K562 (cell line): Measurements from ENCODE around the gene CCDC9. TPM values are rescaled to one million over a fixed set of nuclear protein-coding genes. Genes with fewer than 3 reads are reported as not detected.

ENCODE experiments used
- ATF2 ChIP-seq: sonication (generic); formaldehyde crosslinking; IDR thresholded peaks from 2 replicates; pipeline ENCODE4 v1.8.1; 2022; ENCODE audit warnings: missing genetic modification reagents
- ELF2 ChIP-seq: fragments of 250-450 bp; sonication (Bioruptor Pico); IDR thresholded peaks from 2 replicates; pipeline ENCODE4 v1.5.0; 2021; ENCODE audit warnings: mild to moderate bottlenecking
- HLTF ChIP-seq: fragments of 450-650 bp; IDR thresholded peaks from 2 replicates; pipeline ENCODE4 v1.6.1; 2016
- L3MBTL2 ChIP-seq: fragments of 450-650 bp; IDR thresholded peaks from 2 replicates; pipeline ENCODE4 v1.6.1; 2016; ENCODE audit warnings: mild to moderate bottlenecking, moderate library complexity
- MCM2 ChIP-seq: fragments of 450-650 bp; IDR thresholded peaks from 2 replicates; pipeline ENCODE4 v1.6.1; 2017; ENCODE audit warnings: low read depth, mild to moderate bottlenecking
- MCM7 ChIP-seq, 2 experiments: fragments of 450-650 bp; IDR thresholded peaks; 2 replicates each; pipeline ENCODE4 v1.6.1; 2016 to 2018
- NFE2L1 ChIP-seq: fragments of 450-650 bp; IDR thresholded peaks from 2 replicates; pipeline ENCODE4 v1.6.1; 2016; ENCODE audit warnings: missing genetic modification characterization, low read depth, mild to moderate bottlenecking, missing compliant biosample characterization, moderate library complexity, borderline replicate concordance
- NFYB ChIP-seq: IDR thresholded peaks from 2 replicates; pipeline ENCODE4 v1.6.1; 2011; ENCODE audit warnings: mild to moderate bottlenecking, moderate library complexity; ENCODE audit not compliant: insufficient read length; ENCODE audit errors: extremely low read depth
- RBM25 ChIP-seq: fragments of 200-400 bp; formaldehyde crosslinking; IDR thresholded peaks from 2 replicates; pipeline ENCODE4 v1.6.1; 2018; ENCODE audit warnings: low read length, low read depth, moderate library complexity; ENCODE audit not compliant: severe bottlenecking
- RHOXF2B ChIP-seq: fragments of 250-450 bp; sonication (Bioruptor Pico); conservative IDR thresholded peaks from 2 replicates; pipeline ENCODE4 v1.5.1; 2021
- SOX6 ChIP-seq: fragments of 450-650 bp; IDR thresholded peaks from 2 replicates; pipeline ENCODE4 v1.6.1; 2014; ENCODE audit warnings: mild to moderate bottlenecking
- TBL1XR1 ChIP-seq, 2 experiments: IDR thresholded peaks; 2 replicates each; pipeline ENCODE4 v1.6.1; 2012; ENCODE audit warnings: improper control_type of control experiment in 2 of 2, low read length in 2 of 2, mild to moderate bottlenecking in 1 of 2
- WHSC1 ChIP-seq: IDR thresholded peaks from one replicate; pipeline ENCODE4 v1.6.1; 2012; ENCODE audit warnings: low read length, control low read depth, inconsistent platforms
- XRCC4 ChIP-seq: IDR thresholded peaks from one replicate; pipeline ENCODE4 v1.6.1; 2011; ENCODE audit not compliant: insufficient read depth, insufficient read length; ENCODE audit errors: extremely low read depth
- ZBED1 ChIP-seq: IDR thresholded peaks from 2 replicates; pipeline ENCODE4 v1.6.1; 2014
- ZC3H4 ChIP-seq: sonication (generic); formaldehyde crosslinking; IDR thresholded peaks from 2 replicates; pipeline ENCODE4 v1.9.0; 2021; ENCODE audit warnings: missing genetic modification reagents, borderline replicate concordance
- ZNF507 ChIP-seq: conservative IDR thresholded peaks from 2 replicates; pipeline ENCODE4 v1.6.1; 2017; ENCODE audit warnings: missing genetic modification characterization, missing compliant biosample characterization
- ZNF609 ChIP-seq: sonication (generic); formaldehyde crosslinking; IDR thresholded peaks from 2 replicates; pipeline ENCODE4 v1.8.1; 2023; ENCODE audit warnings: missing genetic modification reagents, mild to moderate bottlenecking, borderline replicate concordance
- ZNF75A ChIP-seq: fragments of 450-650 bp; formaldehyde crosslinking; IDR thresholded peaks from 2 replicates; pipeline ENCODE4 v1.4.0; 2020; ENCODE audit warnings: mild to moderate bottlenecking
- ZSCAN32 ChIP-seq: fragments of 450-650 bp; formaldehyde crosslinking; IDR thresholded peaks from 2 replicates; pipeline ENCODE4 v1.4.0; 2020; ENCODE audit warnings: mild to moderate bottlenecking, moderate library complexity
- polyA plus RNA-seq, 8 experiments: library from polyadenylated mRNA; depleted of rRNA in 4 of 8; stranded (reverse) in 5 of 8; unstranded in 3 of 8; fragments of >200 nt; fragmentation: Nextera tagmentation in 2 of 8; fragmentation: Illumina TruSeq in 1 of 8; extraction: Ambion mirVana in 2 of 8; extraction: Trizol in 1 of 8; gene quantifications; 2 replicates each; pipeline versions ENCODE4 v1.2.1 to v1.2.3, GENCODE V29; 2011 to 2014; ENCODE audit warnings: inconsistent platforms in 1 of 8, missing spikeins in 1 of 8
- total RNA-seq, 7 experiments: library from RNA; depleted of rRNA in 6 of 7; stranded (reverse); fragments of >200 nt in 6 of 7; fragmentation: Illumina TruSeq in 2 of 7; extraction: Trizol in 2 of 7; gene quantifications; 2 replicates each; pipeline versions ENCODE4 v1.2.1 to v1.2.3, GENCODE V29; 2011 to 2021; ENCODE audit warnings: low replicate concordance in 1 of 7
- TF ChIP-seq, protein P1 (sequence below): sonication (generic); formaldehyde crosslinking; IDR thresholded peaks from 2 replicates; pipeline ENCODE4 v1.8.0; 2022; ENCODE audit warnings: mild to moderate bottlenecking, missing genetic modification reagents
- TF ChIP-seq, protein P2 (sequence below): fragments of 450-650 bp; IDR thresholded peaks from 2 replicates; pipeline ENCODE4 v1.7.0; 2016; ENCODE audit warnings: borderline replicate concordance

CCDC9 gene
- total and polyA plus RNA-seq, 9 of the 15 experiments (the other 6 are each of a cell fraction or from before 2014, with no cell fraction given), result 0.23 to 38.6 (median 8.4) TPM

DNA sequence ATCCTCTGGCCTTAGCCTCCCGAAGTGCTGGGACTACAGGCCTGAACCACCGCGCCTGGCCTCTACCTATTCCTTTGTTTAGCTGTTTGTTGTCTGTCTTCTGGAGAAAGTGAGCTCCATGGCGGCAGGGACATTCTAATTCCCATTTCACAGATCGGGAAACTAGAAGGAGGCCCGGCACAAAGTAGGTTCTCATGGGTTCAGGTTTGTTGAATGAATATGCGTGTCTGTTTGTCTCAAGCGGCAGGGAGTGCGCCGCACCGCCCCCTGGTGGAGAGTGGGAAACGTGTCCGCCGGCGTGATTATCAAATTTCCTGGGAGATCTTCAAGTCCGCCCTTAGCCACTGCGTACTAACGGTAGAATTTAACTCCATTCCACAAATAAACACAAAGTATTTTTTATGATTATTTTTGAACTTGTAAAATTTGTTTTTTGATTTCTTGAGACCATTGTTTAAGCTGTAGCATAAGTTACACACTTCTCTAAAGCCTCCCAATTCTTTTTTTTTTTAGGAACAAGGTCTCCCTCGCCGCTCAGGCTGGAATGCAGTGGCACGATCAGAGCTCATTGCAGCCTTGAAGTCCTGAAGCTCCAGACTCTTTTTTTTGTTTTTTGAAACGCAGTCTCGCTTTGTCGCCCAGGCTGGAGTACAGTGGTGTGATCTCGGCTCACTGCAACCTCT lies 8.9 kb upstream of the CCDC9 start (continued):
- no peak for TF ChIP-seq ZC3H4 (CRISPR knock-in tag)
- no peak for TF ChIP-seq ZNF609 (CRISPR knock-in tag)
- no peak for TF ChIP-seq MCM2
- TF ChIP-seq NFYB, result no peak
- no peak for TF ChIP-seq TBL1XR1 (IDR thresholded peaks at IDR 0.05; ENCODE audit: low read length in 2 of 2)
- peak; percentile 68 for TF ChIP-seq L3MBTL2
- TF ChIP-seq, protein P1, sequence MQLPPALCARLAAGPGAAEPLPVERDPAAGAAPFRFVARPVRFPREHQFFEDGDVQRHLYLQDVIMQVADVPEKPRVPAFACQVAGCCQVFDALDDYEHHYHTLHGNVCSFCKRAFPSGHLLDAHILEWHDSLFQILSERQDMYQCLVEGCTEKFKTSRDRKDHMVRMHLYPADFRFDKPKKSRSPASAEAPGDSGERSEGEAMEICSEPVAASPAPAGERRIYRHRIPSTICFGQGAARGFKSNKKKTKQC (CRISPR knock-in tag), result no peak
- TF ChIP-seq NFE2L1 (tag), result no peak
- no peak for TF ChIP-seq ZNF507
- TF ChIP-seq MCM7 (IDR thresholded peaks at IDR 0.05), result no peak
- TF ChIP-seq WHSC1, result no peak
- no peak for TF ChIP-seq ZNF75A (CRISPR knock-in tag)
- TF ChIP-seq ATF2 (CRISPR knock-in tag), result no peak
- TF ChIP-seq, protein P2, sequence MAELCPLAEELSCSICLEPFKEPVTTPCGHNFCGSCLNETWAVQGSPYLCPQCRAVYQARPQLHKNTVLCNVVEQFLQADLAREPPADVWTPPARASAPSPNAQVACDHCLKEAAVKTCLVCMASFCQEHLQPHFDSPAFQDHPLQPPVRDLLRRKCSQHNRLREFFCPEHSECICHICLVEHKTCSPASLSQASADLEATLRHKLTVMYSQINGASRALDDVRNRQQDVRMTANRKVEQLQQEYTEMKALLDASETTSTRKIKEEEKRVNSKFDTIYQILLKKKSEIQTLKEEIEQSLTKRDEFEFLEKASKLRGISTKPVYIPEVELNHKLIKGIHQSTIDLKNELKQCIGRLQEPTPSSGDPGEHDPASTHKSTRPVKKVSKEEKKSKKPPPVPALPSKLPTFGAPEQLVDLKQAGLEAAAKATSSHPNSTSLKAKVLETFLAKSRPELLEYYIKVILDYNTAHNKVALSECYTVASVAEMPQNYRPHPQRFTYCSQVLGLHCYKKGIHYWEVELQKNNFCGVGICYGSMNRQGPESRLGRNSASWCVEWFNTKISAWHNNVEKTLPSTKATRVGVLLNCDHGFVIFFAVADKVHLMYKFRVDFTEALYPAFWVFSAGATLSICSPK, result no peak
- no peak for TF ChIP-seq XRCC4
- peak; percentile 30; the same call in 1 of the 2 replicates for TF ChIP-seq ELF2 (CRISPR knock-in tag)
- no peak for TF ChIP-seq RHOXF2B (CRISPR knock-in tag)
- peak; percentile 98 for TF ChIP-seq RBM25
- TF ChIP-seq HLTF, result peak; percentile 94
- no peak for TF ChIP-seq ZBED1
- TF ChIP-seq ZSCAN32, result no peak
- peak; percentile 46 for TF ChIP-seq SOX6
